SHP77 treated with DMSO at 0.1 percent for 48 hours (cell line): Measurements from ENCODE around the gene PKD1L1.

Experiments
- DNase-seq: peaks from one replicate; lab custom pipeline; 2025; lab: John Stamatoyannopoulos, UW

PKD1L1 gene

DNA sequence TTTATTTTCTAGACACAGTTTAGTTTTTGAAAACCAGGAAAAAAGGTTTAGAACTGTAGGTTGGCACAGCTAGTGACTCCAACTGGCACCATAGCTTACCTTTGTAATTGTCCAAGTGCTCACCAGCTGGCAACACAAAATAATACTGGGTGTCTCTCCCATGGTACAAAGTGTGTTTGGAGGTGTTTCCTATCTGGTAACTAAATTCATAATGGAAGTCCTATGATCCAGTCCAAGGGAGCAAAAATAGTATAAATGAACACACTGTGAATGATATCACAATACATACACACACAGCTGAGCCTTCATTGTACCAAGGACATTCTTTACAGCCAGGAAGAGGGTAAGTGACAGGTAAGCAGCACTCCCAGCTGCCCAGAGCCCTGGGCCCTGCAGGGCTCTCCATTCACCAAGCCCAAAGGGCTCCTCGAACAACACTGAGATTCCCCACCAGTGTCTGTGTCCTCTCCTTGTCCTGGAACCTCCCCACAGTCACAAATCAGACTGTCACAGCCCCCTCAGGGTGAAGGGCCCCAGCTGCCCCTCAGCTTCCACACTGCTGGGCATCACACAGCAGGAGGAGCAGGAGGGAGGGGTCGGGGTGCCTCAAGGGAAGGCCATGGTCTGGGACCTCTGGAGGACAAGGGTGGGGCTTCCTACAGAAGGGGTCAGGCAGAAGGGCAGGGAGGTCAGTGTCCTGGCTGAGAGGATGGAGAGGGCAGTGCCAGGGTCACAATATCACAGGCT, 72.1 kb downstream of the PKD1L1 start:
- DNase-seq: no peak

DNA sequence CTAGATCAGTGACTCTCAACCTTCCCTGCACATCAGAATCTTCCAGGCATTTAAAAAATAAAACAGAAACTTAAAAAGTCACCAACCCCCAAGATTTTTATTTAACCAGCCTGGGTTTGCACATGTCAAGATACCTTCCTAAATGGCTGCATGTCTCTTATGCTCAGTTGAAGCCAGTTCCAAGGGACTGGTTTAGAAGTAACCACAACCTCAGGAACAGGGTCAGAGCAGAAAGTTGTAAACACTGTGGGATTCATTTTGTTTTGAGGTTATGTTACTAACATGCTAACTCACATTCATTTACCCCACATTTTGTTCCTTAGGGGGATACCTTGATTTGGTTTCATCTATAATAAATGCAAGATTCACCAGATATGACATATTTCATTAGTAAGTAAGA, 72.9 kb downstream of the PKD1L1 start:
- DNase-seq: no peak

DNA sequence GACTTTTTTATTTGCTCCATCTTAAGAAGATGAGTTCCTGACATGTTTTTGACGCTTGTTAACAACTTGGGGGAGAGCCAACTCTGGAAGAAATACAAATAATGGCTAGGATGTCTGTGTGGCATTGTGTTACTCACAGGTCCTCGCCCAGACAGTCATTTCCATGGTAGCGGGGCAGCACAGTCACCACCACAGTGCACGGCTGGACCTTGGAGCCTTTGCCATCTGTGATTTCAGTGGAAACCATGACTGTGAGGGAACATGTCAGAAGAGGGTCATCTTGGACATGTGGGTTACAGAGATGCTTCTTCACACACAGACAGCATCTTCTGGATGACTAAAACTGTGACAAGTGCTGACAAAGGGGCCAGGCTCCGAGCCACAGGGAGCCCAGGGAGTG, 74.5 kb downstream of the PKD1L1 start:
- no peak for DNase-seq

DNA sequence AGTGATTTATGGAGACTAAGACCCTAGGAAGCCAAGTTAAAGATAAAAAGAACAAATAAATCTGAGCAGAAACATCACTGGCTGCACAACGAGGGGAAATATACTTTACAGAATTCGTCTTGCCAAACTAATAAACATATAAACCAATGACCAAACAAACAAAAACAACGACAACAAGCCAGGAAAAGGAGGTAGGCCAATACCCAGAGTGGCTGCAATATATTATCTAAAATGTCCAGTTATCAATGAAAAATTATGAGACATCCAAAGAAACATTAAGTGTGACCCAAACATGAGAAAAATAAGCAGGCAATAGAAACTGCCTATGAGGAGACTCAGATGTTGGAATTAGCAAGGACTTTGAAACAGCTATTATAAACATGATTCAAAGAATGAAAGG, 81.0 kb downstream of the PKD1L1 start:
- no peak for DNase-seq

GRCh38 chr7:47866120-47866519, 82.1 kb downstream of the PKD1L1 start:
- DNase-seq: no peak

GRCh38 chr7:47852330-47853245, 95.7 kb downstream of the PKD1L1 start:
- no peak for DNase-seq

DNA sequence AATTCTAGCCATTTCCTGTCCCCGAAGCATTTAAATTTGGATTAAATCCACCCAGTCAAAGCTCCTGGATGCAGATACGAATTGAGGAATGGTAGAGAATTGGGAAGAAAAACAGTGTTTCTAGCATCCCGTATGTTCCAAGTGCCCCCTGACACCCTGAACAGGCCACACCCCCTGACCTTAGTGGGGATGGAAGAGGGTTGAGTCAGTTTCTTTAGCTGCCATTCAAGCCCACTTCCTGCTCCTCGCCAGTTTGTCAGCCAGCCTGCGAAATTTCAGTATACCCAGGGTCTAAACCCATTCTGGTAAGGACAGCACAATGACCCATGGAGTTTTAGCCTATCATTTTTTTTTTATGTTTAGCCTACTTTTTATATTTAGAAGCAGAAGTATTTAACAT, 101.1 kb downstream of the PKD1L1 start:
- no peak for DNase-seq

DNA sequence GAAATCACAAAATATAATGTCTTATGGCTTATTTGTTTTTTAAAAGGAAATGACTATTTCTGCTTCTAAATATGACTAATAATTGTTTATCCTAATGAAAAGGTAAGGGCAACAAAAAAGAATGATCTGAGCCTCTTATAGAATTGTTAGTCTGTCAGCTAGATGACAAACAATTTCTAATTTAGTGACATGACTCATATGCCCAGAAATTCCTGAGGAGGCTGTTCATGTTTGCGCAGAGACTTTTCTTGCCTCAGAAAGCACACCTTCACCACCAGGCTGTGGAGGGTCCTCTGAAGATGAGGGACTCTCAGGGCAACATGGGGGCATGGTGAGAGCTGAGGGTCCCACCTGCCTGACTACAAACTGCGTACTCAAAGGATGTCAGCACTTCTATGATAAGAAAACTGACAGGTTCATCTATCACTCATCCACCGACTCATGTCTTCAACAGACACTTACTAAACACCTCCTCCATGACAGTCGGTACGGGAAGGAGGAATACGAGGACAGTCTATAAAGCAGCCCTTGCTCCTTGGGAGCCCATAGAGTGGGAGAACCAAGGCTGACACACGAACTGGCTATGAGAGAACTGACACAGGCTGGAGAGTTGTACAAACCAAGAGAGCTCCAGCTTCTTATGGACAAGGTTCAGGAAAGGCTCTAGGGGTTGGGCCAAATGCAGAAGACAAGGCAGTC, 102.0 kb downstream of the PKD1L1 start:
- no peak for DNase-seq

DNA sequence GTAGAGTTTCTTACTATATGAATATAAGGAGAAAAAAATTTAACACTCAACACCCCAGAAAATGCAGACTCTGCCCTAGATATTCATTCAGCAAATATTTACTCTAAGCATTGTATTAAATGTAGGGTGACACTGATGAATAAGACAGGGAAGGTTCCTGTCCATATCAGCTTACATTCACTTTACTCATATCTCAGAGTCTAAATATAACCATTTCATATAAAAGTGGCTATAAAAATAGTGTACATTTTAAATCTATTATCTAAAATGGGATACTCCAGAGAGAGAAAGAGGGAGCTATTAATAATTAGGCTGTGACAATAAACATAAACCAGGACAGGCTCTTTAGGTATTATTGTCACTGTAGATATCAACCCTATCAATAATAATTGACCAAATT, 104.0 kb downstream of the PKD1L1 start:
- no peak for DNase-seq

DNA sequence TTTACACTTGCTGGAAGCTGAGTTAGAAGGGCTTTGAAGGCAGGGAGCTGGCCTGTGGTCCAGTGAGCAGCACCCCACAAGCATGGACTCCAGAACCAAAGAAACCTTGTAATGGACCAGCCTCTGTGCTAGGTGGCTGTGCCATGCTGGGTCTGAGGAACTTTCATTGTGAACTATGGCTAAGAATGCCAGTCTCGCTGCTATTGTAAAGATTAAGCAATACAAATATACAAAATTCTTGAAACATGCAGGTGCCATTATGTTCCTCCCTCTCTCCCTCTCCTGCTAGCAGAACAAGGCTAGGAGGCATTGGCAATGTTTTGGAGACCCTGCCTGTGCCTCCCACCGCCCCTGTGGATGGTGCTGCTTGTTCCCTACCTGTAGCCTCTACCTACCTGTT, 105.0 kb downstream of the PKD1L1 start:
- DNase-seq: no peak

DNA sequence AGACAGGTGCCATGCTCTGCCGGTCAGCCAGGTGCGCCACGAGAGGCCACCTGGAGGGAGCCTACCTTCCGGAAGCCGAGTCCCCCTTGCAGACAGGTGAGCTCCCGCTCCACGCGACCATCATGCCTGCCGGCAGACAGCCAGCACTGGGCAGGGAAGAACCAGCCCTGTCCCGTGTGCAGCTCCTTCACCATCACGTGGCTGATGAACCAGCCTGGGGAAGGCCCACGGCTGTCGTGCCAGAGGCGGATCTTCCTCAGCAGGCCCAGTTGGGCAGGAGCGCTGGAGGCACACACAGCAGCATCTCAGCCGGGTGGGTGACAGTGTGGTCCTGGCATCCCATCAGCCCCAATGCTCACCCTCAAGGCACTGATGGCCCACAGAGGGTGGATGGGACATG, 108.9 kb downstream of the PKD1L1 start:
- DNase-seq: no peak

DNA sequence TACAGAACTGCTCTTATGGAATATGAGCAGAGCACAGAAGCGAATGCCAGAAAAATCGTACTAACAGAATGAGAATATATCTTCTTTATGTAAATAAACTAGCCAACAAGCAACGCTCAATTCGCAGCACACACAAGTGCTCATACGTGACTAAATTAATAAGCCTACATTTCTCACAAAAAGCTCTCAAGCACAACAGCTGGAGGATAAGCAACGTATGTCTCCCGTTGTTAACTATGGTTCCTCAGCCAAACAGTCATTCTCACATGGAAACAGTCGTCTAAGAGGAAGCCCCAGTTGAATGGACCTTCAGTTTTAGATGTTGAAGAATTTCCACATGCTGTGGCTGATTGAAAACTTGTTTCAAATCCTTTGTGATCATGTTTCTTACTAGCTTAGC, 110.4 kb downstream of the PKD1L1 start:
- DNase-seq: no peak

DNA sequence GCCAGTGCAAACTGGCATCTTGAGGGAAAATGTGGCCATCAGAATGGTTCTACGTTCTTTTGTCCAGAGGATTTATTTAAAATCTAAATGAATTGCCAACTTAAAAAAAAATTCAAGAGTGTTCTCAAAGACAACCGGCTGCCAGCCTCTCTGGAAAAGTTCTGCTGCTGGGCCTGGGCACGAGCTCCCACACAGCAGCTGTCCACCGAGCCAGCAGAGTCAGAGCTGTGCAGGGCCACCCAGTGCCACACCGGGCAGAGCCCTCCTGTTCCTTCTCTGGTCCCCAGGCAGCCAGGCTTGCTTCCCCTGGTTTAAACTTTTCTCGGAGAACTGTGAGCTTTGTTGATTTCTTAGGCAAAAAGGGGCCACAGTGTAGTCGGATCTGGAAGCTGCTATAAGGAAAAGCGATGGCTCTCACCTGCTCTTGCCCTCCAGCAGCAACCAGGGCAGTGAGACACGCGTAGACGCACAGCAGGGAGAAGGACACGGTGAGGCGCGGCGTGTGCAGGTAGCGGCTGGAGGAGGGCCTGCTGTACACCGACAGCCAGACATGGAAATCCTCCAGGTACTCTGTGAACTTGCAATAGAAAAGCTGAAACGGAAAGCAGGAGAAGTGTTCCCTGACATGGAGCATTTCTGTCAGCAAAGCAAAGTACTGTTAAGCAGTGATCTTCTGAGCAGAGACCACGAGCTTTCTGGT, 111.6 kb downstream of the PKD1L1 start:
- no peak for DNase-seq

- no peak for DNase-seq
Measured at GRCh38 chr7:47836080-47836479, 112.2 kb downstream of the PKD1L1 start.

DNA sequence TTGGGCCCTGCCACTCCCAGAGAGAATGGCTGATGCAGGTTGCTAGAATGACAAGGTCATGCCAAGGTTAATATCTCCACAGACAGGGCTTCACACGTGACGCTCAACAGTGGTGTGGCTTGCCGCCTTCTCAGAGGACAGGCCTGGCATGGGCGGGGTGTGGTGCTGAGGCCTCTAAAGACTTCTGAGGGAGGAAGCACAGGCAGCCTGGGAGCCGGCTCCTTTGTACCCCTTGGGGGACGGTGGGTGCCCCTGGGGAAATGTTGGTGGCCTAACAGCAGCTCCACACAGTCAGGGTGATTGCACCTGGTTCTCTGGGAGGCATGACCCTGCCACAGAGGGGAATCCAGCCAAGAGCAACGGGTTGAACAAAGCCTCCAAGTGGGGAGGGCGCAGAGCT, 115.1 kb downstream of the PKD1L1 start:
- DNase-seq: no peak

DNA sequence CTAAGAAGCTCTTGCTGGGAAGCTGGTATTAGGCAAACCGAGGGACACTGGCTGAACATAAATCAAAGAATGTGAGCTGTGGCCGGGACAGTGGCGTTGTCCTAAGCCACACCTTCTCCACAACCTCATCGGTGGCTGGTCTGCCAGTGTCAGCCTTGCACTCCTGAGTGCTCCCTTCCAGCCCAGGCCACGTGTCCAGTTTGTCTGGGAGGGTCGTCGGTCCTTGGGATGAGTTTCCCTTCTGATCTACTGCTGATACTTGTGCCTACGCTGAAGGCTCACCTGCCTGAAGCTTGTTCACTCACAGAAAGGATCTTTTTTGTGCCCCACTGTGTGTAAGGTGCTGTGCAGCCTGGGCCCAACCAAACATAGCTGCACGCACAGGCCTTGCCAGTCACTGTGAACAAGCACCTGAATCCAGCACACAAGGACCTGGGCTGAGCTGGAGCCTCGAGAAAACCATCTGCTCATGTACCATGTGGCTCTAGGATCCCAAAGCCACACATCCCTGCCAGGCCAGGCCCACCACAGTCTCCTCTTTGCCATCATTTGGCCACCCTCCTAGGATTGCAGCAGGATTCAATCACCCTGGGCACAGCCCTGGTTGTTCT, 116.1 kb downstream of the PKD1L1 start:
- no peak for DNase-seq

DNA sequence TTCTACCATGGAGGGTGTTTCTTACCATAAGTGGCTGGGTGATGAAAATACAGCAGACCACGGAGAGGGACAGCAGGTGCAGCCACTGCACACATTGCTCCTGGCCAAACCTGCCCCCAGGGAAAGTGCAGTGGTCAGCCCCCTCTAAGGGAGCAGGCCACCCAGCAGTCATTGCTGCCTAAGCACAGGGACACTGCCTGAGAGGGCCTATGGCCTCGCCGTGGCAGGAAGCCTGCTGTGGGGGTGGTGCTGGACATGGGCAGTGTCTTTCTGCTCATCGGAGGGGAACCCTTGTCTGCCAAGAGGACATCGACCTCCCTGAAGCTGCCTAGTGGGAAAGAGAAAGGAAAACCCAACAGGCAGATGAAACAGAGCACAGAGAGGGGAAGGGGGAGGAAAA, 118.3 kb downstream of the PKD1L1 start:
- no peak for DNase-seq

- DNase-seq: no peak
Measured at GRCh38 chr7:47827871-47828270, 120.4 kb downstream of the PKD1L1 start.

DNA sequence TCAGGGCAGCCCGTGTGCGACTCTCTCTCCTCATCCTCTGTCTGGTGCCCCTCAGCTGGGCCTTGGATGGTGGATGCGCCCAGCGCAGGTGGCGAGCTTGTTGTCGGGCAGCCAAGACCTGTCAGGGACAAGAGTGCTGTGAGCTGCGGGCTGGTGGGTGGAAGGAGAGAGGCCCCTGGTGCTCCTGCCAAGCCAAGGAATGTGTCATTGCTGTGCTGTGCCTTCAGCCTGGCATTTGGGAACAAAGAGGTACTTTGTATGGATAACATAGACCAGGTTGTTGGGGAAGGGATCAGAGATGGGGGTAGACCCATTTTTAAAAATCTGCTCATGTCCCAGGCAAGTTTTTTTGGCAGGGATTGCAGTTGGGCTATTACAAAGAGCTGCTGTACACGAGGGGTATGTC, 120.9 kb downstream of the PKD1L1 start:
- no peak for DNase-seq

- no peak for DNase-seq
Measured at GRCh38 chr7:47826754-47827153, 121.5 kb downstream of the PKD1L1 start.

DNA sequence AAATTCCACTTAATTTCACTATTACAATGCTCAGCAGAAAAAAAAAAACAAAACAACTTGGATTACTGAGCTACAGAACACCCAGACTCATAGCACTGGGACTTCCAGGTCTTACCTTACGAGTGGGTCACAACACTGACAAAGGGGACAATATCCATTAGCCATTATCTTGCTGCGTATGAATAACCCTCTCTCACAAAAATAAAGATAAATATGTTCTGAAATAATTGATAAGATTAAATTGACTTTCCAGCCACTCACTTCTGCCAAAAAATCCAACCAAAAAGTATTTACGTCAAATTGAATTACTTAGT, 128.7 kb downstream of the PKD1L1 start:
- no peak for DNase-seq
